Measurements from ENCODE around the gene SPATA4. TPM values are rescaled to one million over a fixed set of nuclear protein-coding genes. Genes with fewer than 3 reads are reported as not detected.

SPATA4 gene
- total and polyA plus RNA-seq, 2 donors (not counting 3 experiments of a cell fraction or from before 2014, with no cell fraction given): not detected

DNA sequence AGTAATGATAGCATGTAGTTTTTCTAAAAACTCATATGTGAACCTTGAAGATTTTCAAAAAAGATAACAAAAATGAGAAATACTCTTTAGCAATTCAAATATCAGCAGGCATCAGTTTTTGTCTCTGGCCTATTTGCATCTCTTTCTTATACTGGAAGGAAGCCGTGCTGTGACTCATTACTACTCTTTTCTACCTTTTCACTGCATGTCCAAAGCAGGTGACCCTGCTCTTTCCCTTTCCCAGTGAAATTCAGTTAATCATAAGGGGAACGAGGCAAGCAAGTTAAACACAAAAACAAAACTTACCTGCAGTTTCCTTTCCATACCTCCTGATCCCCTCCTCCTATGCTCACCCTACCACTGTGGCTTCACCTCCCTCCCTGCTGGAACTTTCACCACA lies 9.3 kb downstream of the SPATA4 start:
- Histone ChIP-seq H3K9me3 (replicated peaks; ENCODE audit: control insufficient read depth, insufficient read depth, low read length) (no peaks in the 10 kb centered on the region), H3K9ac (replicated peaks; ENCODE audit: extremely low read depth, insufficient read depth, low read length) (no peak overlapping the region), H3K4me1 (ENCODE audit: control insufficient read depth, extremely low read depth, insufficient read depth, low read length) (no peaks in the 10 kb centered on the region), H3K4me2 (ENCODE audit: insufficient read depth, low read length) (no peak overlapping the region), H3K79me2 (ENCODE audit: control insufficient read depth, insufficient read depth, low read length) (no peaks in the 10 kb centered on the region), H2AFZ (ENCODE audit: low read depth, low read length) (no peak overlapping the region), H3K4me3 (replicated peaks in 1 of 3; ENCODE audit: insufficient read depth in 1 of 3, low read depth in 1 of 3, low read length in 3 of 3) (no peak overlapping the region), H3K9me1 (replicated peaks; ENCODE audit: control insufficient read depth, extremely low read depth, insufficient read depth, low read length) (no peaks in the 10 kb centered on the region), H4K20me1 (replicated peaks; ENCODE audit: control insufficient read depth, extremely low read depth, insufficient read depth, low read length) (no peaks in the 10 kb centered on the region), H3K36me3 (ENCODE audit: control insufficient read depth in 2 of 2, extremely low read depth in 1 of 2, insufficient read depth in 2 of 2, low read length in 2 of 2) (no peaks in the 10 kb centered on the region), H3K27ac (ENCODE audit: insufficient read depth, low read depth, low read length) (no peak overlapping the region), H3K27me3 (ENCODE audit: control insufficient read depth in 2 of 2, insufficient read depth in 2 of 2, low read length in 2 of 2) (no peaks in the 10 kb centered on the region)
- no TSS peak for BruUV-seq (replicated peaks)
- CTCF ChIA-PET: no interaction called here
- no peak for DNase-seq (ENCODE audit: low read depth, low spot score)
- dilution Hi-C loops (cut with MboI; ENCODE audit: extremely low pct_ligation_motif_present, low sequenced_read_pairs): no loop called here
- POLR2A ChIA-PET: no interaction called here
- FAIRE-seq: no peak
- intact Hi-C loops (cut with micrococcal nuclease): no loop called here
- no peak for TF ChIP-seq CTCF (IDR thresholded peaks at IDR 0.05; ENCODE audit: extremely low read depth in 1 of 2, insufficient read depth in 1 of 2, low read depth in 1 of 2, low read length in 2 of 2)
- no peak for TF ChIP-seq EZH2 (IDR thresholded peaks at IDR 0.05; ENCODE audit: borderline replicate concordance, low read depth, low read length, severe bottlenecking)
- no peak for TF ChIP-seq FOS (IDR thresholded peaks at IDR 0.05; ENCODE audit: borderline replicate concordance, insufficient read depth, low read length)
- TF ChIP-seq JUN (IDR thresholded peaks at IDR 0.05; ENCODE audit: borderline replicate concordance, insufficient read depth, insufficient read length, low read depth): no peak
- no peak for TF ChIP-seq MAX (IDR thresholded peaks at IDR 0.05; ENCODE audit: insufficient read depth, insufficient read length)
- no peak for TF ChIP-seq POLR2AphosphoS5 (IDR thresholded peaks at IDR 0.05; ENCODE audit: insufficient read depth, low read depth, low read length)
- no peak for TF ChIP-seq MYC (IDR thresholded peaks at IDR 0.05; ENCODE audit: low read depth, low read length)

Measured in endothelial cell of umbilical vein (primary cell).